ENCODE data around the gene PLCL2.

DNA sequence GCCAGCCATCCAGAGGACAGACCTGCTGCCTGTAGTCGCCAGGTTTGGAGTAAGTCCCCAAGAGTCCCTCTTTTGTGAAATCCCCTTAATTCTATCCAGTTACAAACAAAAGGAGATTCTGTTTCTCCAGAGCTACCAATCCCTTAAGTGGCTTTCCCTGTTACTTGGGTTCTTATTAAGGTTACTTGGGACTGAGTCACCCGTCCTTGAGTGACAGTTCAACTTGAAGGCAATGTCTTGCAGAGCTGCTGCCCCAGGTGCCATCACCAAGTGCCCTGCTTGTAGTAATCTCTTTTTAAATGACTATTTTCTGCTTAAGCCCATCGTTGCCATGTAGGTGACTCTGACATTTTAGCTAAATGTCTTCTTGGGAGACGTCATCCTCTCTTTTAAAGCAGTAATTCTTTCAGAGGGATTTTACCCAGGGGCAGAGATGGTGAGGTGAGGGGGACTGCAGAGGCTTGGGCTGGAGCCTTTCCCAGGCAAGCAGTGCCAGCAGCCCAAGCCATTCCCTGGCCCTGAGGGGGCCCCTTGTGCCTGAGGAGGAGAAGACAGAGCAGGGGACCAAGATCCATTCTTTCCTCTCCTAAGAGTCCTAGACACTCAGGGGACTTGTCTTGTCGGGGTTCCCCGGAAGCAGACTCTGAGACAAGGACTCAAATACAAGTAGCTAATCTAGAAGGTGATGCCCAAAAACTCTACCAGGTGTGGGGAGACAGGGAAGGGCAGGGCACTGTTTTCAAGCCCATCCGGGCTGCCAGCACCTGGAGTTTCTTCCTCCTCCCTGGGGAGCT lies 253.7 kb downstream of the PLCL2 start:
- TF ChIP-seq POLR2A (IDR thresholded peaks at IDR 0.05; ENCODE audit: low read depth) (no peak), EP300 (IDR thresholded peaks at IDR 0.05) (no peak), POLR2AphosphoS5 (IDR thresholded peaks at IDR 0.05) (no peak)
- TF ChIP-seq, protein P1, sequence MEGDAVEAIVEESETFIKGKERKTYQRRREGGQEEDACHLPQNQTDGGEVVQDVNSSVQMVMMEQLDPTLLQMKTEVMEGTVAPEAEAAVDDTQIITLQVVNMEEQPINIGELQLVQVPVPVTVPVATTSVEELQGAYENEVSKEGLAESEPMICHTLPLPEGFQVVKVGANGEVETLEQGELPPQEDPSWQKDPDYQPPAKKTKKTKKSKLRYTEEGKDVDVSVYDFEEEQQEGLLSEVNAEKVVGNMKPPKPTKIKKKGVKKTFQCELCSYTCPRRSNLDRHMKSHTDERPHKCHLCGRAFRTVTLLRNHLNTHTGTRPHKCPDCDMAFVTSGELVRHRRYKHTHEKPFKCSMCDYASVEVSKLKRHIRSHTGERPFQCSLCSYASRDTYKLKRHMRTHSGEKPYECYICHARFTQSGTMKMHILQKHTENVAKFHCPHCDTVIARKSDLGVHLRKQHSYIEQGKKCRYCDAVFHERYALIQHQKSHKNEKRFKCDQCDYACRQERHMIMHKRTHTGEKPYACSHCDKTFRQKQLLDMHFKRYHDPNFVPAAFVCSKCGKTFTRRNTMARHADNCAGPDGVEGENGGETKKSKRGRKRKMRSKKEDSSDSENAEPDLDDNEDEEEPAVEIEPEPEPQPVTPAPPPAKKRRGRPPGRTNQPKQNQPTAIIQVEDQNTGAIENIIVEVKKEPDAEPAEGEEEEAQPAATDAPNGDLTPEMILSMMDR (IDR thresholded peaks at IDR 0.05): no peak

All from esophagus muscularis mucosa (tissue), 4 donors.